HepG2 (cell line): ENCODE data around the gene ROMO1. TPM values are rescaled to one million over a fixed set of nuclear protein-coding genes. Genes with fewer than 3 reads are reported as not detected.

Experiments used
- DR1 ChIP-seq: sonication (generic); formaldehyde crosslinking; IDR thresholded peaks from 2 replicates; pipeline ENCODE4 v1.8.0; 2021; ENCODE audit warnings: mild to moderate bottlenecking, missing genetic modification reagents, inconsistent platforms
- ELF1 ChIP-seq: sonication (generic); formaldehyde crosslinking; IDR thresholded peaks from 2 replicates; pipeline ENCODE4 v1.4.0; 2020; ENCODE audit warnings: missing genetic modification reagents
- ELF3 ChIP-seq: IDR thresholded peaks from 2 replicates; pipeline ENCODE4 v1.6.1; 2016; ENCODE audit warnings: missing genetic modification reagents, missing compliant biosample characterization
- ETV6 ChIP-seq: sonication (generic); formaldehyde crosslinking; conservative IDR thresholded peaks from 2 replicates; pipeline ENCODE4 v1.4.0; 2020; ENCODE audit warnings: missing genetic modification reagents
- NFIC ChIP-seq: IDR thresholded peaks from 2 replicates; pipeline ENCODE4 v1.6.1; 2012; ENCODE audit warnings: mild to moderate bottlenecking, low read length, inconsistent platforms
- PCBP1 ChIP-seq: fragments of 200-400 bp; formaldehyde crosslinking; IDR thresholded peaks from 2 replicates; pipeline ENCODE4 v1.6.1; 2017; ENCODE audit warnings: mild to moderate bottlenecking, low read depth, low read length, borderline replicate concordance
- RBM39 ChIP-seq: fragments of 200-400 bp; formaldehyde crosslinking; IDR thresholded peaks from one replicate; pipeline ENCODE4 v1.6.1; 2018; ENCODE audit warnings: antibody characterized with exemption, mild to moderate bottlenecking, low read depth, low read length; ENCODE audit not compliant: poor library complexity, severe bottlenecking
- XBP1 ChIP-seq: sonication (generic); formaldehyde crosslinking; IDR thresholded peaks from 2 replicates; pipeline ENCODE4 v1.5.0; 2020; ENCODE audit warnings: missing genetic modification reagents
- ZFP36L1 ChIP-seq: sonication (generic); formaldehyde crosslinking; IDR thresholded peaks from 2 replicates; pipeline ENCODE4 v1.8.0; 2022; ENCODE audit warnings: mild to moderate bottlenecking, missing genetic modification reagents, moderate library complexity
- ZFP82 ChIP-seq: sonication (generic); formaldehyde crosslinking; IDR thresholded peaks from 2 replicates; pipeline ENCODE4 v1.5.1; 2020; ENCODE audit warnings: mild to moderate bottlenecking, missing genetic modification reagents, borderline replicate concordance
- ZMYM4 ChIP-seq: sonication (generic); formaldehyde crosslinking; IDR thresholded peaks from 2 replicates; pipeline ENCODE4 v1.8.1; 2023; ENCODE audit warnings: mild to moderate bottlenecking, missing genetic modification reagents
- ZNF431 ChIP-seq: sonication (generic); formaldehyde crosslinking; IDR thresholded peaks from 2 replicates; pipeline ENCODE4 v1.9.0; 2022; ENCODE audit warnings: missing genetic modification reagents, low read depth, mild to moderate bottlenecking, borderline replicate concordance
- ZNF724P ChIP-seq: sonication (generic); formaldehyde crosslinking; IDR thresholded peaks from 2 replicates; pipeline ENCODE4 v1.8.0; 2022; ENCODE audit warnings: missing genetic modification reagents, borderline replicate concordance
- ZNF737 ChIP-seq: sonication (generic); formaldehyde crosslinking; IDR thresholded peaks from 2 replicates; pipeline ENCODE4 v1.5.0; 2020; ENCODE audit warnings: missing genetic modification reagents, mild to moderate bottlenecking, borderline replicate concordance
- ZSCAN21 ChIP-seq: sonication (generic); formaldehyde crosslinking; IDR thresholded peaks from 2 replicates; pipeline ENCODE4 v1.8.0; 2022; ENCODE audit warnings: mild to moderate bottlenecking, missing genetic modification reagents, moderate library complexity, borderline replicate concordance
- polyA plus RNA-seq, 8 experiments: library from polyadenylated mRNA; depleted of rRNA in 3 of 8; stranded (reverse) in 7 of 8; unstranded in 1 of 8; fragments of >200 nt; fragmentation: Illumina TruSeq in 4 of 8; extraction: Trizol in 4 of 8; gene quantifications; 2 replicates each; pipeline versions ENCODE4 v1.2.1 to v1.2.3, GENCODE V29; 2011 to 2016; ENCODE audit warnings: low read depth in 4 of 8, missing spikeins in 1 of 8, mixed read lengths in 1 of 8; ENCODE audit not compliant: insufficient read depth in 1 of 8
- total RNA-seq, 5 experiments: library from RNA; depleted of rRNA; stranded (reverse); fragments of >200 nt; fragmentation: Illumina TruSeq; extraction: Trizol; gene quantifications; 2 replicates each; pipeline ENCODE4 v1.2.3, GENCODE V29; 2016; ENCODE audit warnings: low read depth in 1 of 5
- TF ChIP-seq, protein P1 (sequence below): sonication (generic); formaldehyde crosslinking; IDR thresholded peaks from 2 replicates; pipeline ENCODE4 v1.4.0; 2020; ENCODE audit warnings: low read depth, missing genetic modification reagents
- TF ChIP-seq, protein P2 (sequence below): sonication (generic); formaldehyde crosslinking; IDR thresholded peaks from 2 replicates; pipeline ENCODE4 v1.5.0; 2020; ENCODE audit warnings: missing genetic modification reagents, mild to moderate bottlenecking, borderline replicate concordance
- TF ChIP-seq, protein P3 (sequence below): sonication (generic); formaldehyde crosslinking; IDR thresholded peaks from 2 replicates; pipeline ENCODE4 v1.4.0; 2020; ENCODE audit warnings: missing genetic modification reagents
- TF ChIP-seq, protein P4 (sequence below): sonication (generic); formaldehyde crosslinking; conservative IDR thresholded peaks from 2 replicates; pipeline ENCODE4 v1.8.0; 2022; ENCODE audit warnings: mild to moderate bottlenecking, moderate library complexity, missing genetic modification reagents

The ROMO1 gene
- total and polyA plus RNA-seq, 2 of the 13 experiments (the other 11 are each of a cell fraction or from before 2014, with no cell fraction given): 636 to 755 TPM

DNA sequence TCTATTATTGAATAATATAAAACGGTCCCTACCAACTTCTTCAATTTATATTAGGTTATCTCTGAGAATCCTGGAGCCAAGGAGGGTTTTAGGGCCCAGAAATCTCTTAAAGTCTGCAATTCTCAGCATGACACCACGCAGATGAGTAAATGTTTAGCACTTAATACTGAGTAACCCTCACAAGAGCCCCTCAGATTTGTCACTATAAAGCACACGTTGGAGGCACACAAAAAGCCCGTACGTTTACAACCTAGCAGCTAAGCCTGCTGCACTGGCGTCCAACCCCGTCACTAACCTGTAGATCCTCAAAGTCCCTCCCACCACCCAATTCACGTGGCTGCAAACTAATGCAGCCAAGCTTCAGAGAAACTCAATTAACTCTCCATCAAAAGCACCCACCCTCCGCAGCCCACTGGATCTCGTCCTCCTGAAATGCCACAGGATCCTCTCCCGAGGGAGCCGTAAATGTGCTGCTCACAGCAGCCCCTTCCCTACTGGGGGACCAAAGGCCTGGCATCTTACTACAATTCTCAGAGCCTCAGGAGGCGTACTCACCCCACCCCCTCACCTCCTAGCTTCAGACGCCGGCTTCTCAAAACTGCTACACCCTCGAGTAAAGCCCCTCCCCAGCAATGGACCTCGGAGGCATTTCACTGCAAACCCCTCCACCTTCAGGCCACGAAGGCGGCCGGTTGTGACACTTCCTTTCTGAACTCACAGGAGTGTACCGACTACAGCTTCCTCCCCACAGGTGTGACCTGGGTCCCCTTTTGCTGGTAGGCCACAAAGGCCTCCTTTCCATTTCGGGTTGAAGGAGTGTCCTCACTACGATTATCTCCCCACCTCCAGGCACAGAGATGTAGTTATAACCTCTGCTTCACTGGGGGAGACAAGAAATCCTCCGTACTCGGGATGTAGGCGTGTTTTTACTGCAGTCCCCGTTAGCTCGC lies 35.4 kb upstream of the ROMO1 start (continued):
- TF ChIP-seq NFIC (no peak; the same call in 1 of the 2 replicates), ZNF737 (CRISPR knock-in tag) (no peak), ZFP82 (CRISPR knock-in tag) (no peak), ZMYM4 (CRISPR knock-in tag) (no peak), ELF1 (CRISPR knock-in tag) (no peak), PCBP1 (no peak), XBP1 (CRISPR knock-in tag) (no peak), ZNF724P (CRISPR knock-in tag) (no peak), ZSCAN21 (no peak), ZFP36L1 (CRISPR knock-in tag) (no peak), ETV6 (CRISPR knock-in tag) (peak; percentile 81), ELF3 (CRISPR knock-in tag) (no peak), DR1 (CRISPR knock-in tag) (no peak), ZNF431 (no peak), RBM39 (no peak)
- TF ChIP-seq, protein P1, sequence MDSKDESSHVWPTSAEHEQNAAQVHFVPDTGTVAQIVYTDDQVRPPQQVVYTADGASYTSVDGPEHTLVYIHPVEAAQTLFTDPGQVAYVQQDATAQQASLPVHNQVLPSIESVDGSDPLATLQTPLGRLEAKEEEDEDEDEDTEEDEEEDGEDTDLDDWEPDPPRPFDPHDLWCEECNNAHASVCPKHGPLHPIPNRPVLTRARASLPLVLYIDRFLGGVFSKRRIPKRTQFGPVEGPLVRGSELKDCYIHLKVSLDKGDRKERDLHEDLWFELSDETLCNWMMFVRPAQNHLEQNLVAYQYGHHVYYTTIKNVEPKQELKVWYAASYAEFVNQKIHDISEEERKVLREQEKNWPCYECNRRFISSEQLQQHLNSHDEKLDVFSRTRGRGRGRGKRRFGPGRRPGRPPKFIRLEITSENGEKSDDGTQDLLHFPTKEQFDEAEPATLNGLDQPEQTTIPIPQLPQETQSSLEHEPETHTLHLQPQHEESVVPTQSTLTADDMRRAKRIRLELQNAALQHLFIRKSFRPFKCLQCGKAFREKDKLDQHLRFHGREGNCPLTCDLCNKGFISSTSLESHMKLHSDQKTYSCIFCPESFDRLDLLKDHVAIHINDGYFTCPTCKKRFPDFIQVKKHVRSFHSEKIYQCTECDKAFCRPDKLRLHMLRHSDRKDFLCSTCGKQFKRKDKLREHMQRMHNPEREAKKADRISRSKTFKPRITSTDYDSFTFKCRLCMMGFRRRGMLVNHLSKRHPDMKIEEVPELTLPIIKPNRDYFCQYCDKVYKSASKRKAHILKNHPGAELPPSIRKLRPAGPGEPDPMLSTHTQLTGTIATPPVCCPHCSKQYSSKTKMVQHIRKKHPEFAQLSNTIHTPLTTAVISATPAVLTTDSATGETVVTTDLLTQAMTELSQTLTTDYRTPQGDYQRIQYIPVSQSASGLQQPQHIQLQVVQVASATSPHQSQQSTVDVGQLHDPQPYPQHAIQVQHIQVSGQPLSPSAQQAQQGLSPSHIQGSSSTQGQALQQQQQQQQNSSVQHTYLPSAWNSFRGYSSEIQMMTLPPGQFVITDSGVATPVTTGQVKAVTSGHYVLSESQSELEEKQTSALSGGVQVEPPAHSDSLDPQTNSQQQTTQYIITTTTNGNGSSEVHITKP (CRISPR knock-in tag): no peak
- TF ChIP-seq, protein P2, sequence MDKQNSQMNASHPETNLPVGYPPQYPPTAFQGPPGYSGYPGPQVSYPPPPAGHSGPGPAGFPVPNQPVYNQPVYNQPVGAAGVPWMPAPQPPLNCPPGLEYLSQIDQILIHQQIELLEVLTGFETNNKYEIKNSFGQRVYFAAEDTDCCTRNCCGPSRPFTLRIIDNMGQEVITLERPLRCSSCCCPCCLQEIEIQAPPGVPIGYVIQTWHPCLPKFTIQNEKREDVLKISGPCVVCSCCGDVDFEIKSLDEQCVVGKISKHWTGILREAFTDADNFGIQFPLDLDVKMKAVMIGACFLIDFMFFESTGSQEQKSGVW (CRISPR knock-in tag): no peak
- TF ChIP-seq, protein P3, sequence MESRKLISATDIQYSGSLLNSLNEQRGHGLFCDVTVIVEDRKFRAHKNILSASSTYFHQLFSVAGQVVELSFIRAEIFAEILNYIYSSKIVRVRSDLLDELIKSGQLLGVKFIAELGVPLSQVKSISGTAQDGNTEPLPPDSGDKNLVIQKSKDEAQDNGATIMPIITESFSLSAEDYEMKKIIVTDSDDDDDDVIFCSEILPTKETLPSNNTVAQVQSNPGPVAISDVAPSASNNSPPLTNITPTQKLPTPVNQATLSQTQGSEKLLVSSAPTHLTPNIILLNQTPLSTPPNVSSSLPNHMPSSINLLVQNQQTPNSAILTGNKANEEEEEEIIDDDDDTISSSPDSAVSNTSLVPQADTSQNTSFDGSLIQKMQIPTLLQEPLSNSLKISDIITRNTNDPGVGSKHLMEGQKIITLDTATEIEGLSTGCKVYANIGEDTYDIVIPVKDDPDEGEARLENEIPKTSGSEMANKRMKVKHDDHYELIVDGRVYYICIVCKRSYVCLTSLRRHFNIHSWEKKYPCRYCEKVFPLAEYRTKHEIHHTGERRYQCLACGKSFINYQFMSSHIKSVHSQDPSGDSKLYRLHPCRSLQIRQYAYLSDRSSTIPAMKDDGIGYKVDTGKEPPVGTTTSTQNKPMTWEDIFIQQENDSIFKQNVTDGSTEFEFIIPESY (CRISPR knock-in tag): no peak
- TF ChIP-seq, protein P4, sequence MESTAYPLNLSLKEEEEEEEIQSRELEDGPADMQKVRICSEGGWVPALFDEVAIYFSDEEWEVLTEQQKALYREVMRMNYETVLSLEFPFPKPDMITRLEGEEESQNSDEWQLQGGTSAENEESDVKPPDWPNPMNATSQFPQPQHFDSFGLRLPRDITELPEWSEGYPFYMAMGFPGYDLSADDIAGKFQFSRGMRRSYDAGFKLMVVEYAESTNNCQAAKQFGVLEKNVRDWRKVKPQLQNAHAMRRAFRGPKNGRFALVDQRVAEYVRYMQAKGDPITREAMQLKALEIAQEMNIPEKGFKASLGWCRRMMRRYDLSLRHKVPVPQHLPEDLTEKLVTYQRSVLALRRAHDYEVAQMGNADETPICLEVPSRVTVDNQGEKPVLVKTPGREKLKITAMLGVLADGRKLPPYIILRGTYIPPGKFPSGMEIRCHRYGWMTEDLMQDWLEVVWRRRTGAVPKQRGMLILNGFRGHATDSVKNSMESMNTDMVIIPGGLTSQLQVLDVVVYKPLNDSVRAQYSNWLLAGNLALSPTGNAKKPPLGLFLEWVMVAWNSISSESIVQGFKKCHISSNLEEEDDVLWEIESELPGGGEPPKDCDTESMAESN (CRISPR knock-in tag): no peak
